Coronary artery (tissue), 2 donors: ENCODE results near the gene BCL6.
A peak's percentile ranks its signal among the peaks of the same experiment; 100 is the strongest.

Experiments
- DNase-seq: peaks from one replicate; pipeline ENCODE4 v3.0.0-alpha.2; 2017; ENCODE audit warnings: low spot score
- H3K27ac ChIP-seq, 2 donors: fragments of 200-600 bp; sonication (generic); one replicate each; pipeline ENCODE4 v1.5.1; 2016 to 2019
- H3K4me3 ChIP-seq: fragments of 200-600 bp; sonication (generic); 2 replicates; pipeline ENCODE4 v1.5.1; 2016; ENCODE audit warnings: mild to moderate bottlenecking, moderate library complexity
- TF ChIP-seq, protein P1 (sequence below): fragments of 200-600 bp; sonication (generic); IDR thresholded peaks from one replicate; pipeline ENCODE4 v1.5.1; 2019; ENCODE audit warnings: antibody characterized with exemption

The BCL6 gene

DNA sequence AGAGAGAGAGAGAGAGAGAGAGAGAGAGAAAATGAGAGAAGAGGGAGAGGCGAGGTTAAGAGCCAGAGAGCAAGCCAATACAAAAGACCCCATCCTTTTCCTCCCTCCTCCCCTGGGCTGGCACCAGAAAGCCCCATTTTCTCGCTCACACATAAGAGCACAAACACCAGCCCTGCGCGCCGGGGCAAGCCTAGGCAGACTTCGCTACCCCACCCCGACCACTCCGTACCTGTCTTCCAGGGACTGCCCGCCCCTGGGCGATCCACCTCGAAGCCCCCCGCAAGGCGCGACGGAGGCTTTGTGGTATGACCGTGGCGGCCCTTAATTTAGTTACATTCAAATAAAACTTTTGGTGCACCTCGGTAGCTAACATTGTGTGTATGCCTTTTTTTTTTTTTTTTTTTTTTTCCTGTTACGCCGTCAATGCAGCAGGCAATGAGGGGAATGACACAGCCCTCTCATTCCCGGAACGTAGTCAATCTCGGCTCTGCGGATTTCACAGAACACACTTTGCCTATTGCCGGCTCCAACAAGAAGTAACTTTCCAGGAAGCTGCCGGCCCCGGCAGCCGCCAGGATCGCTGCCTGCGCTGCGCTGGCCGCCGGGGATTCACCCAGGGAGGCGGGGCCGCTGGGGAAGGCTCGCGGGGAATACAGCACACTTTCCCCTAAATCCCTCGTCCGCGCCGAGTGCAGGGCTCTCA is 7.7 kb downstream of the BCL6 start:
- TF ChIP-seq, protein P1, sequence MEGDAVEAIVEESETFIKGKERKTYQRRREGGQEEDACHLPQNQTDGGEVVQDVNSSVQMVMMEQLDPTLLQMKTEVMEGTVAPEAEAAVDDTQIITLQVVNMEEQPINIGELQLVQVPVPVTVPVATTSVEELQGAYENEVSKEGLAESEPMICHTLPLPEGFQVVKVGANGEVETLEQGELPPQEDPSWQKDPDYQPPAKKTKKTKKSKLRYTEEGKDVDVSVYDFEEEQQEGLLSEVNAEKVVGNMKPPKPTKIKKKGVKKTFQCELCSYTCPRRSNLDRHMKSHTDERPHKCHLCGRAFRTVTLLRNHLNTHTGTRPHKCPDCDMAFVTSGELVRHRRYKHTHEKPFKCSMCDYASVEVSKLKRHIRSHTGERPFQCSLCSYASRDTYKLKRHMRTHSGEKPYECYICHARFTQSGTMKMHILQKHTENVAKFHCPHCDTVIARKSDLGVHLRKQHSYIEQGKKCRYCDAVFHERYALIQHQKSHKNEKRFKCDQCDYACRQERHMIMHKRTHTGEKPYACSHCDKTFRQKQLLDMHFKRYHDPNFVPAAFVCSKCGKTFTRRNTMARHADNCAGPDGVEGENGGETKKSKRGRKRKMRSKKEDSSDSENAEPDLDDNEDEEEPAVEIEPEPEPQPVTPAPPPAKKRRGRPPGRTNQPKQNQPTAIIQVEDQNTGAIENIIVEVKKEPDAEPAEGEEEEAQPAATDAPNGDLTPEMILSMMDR = no peak
- Histone ChIP-seq H3K27ac (peak overlapping the region; percentile 96 to 99), H3K4me3 (peak overlapping the region; percentile 84)
- peak; percentile 90 for DNase-seq

DNA sequence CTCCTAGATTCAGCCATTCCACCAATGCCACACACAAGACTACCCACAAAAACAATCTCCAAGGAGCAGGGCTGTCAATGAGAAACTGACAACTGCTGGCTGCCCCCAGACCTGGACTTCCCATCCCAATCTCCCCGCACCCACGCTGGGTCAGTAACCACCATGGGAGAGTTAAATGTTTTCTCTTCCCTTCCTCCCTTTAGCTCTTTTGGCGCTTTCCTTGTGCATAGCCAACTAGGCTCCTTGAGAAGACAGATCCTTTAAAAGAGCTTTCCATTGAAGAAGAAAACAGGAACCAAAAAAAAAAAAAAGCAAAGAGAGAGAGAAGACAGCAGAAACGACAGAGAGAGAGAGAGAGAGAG is 8.3 kb downstream of the BCL6 start:
- Histone ChIP-seq H3K27ac (peak overlapping the region; percentile 96 to 99), H3K4me3 (peak overlapping the region; percentile 84)
- no peak for DNase-seq
- TF ChIP-seq, protein P1 = no peak

DNA sequence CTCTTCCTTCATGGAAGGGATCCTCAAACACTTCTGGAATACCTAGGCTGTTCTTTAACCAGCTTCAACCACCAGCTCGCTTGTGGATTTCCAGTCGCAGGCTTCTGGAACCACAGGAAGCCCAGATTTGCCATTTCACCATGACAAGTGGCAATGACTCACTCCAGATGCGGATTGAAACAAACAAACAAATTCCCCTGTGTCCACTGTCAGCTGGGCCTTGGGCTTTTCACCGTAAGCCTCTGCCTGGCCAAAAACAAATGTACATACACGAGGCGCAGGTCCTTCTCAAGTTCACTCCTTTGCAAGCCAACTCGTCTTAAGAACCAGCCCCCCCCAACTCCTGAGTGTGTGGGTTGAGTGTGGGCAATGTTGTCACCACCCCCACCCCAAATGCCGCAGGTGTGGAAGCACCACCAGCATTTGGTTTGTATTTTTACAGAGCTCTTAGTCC is 8.8 kb downstream of the BCL6 start:
- DNase-seq = no peak
- TF ChIP-seq, protein P1 = no peak
- H3K4me3 ChIP-seq = peak overlapping the region; percentile 84
- H3K27ac ChIP-seq = peak overlapping the region; percentile 75 to 96

DNA sequence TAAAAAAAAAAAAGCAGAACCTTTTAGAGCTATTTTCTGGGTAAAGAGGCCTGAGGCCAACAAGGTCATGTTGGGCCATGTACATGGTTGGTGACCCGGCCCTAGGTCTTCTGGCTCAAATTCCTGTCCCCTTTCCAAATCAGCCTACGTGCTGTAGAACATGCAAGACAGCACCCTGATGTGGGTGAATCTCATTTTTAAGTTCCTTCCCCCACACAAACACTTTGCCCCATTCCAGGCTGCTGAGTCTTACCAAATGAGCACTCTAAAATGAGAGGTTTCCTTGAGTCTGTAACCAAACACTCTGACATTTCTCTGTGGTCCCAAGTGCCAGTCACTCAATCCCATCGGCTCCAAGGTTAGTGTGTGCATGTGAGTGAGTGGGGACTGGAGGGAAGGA is 9.4 kb downstream of the BCL6 start:
- Histone ChIP-seq H3K4me3 (peak overlapping the region; percentile 84), H3K27ac (peak overlapping the region; percentile 36 to 75)
- DNase-seq = no peak
- TF ChIP-seq, protein P1 = no peak

DNA sequence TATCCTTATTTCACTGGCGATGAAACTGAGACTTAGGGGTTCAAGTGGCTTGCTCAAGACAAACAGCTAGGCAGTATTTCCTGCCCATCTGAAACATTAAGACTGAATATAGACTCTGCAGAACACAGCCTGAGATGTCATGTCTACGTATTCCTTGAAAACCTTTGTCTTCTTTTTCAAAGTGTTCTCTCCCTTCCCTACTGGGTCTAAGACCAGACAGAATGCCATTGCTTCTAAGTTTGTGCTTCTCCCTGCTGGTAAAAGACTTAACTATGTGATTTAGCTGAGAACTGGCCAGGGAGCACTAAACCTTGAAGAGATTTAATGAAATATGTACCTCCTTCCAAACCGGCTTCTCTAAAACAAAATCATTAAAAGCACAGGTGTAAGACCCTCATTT is 9.9 kb downstream of the BCL6 start:
- TF ChIP-seq, protein P1 = no peak
- Histone ChIP-seq H3K4me3 (peak overlapping the region; percentile 84), H3K27ac (peak overlapping the region in 1 of 2 donors; percentile 75)
- no peak for DNase-seq

DNA sequence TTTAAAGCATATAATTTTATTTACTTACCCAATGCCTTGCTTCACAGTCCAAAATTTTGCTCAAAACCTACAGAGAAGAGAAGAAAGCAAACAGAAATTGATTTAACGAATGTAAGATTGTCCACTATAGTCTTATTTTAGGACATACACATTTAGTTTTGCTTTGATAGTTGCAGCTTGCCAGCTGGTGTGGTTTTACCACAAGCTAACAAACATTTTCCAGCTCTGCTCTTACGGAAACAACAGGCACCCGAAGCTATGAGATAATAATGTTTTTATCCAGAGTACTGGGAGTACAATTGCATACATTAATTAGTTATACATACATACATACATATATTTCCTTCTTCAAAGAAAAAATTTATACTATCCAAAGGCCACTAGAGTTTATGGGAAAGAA is 10.4 kb downstream of the BCL6 start:
- H3K27ac ChIP-seq = no peak overlapping the region
- no peak for DNase-seq
- no peak overlapping the region for H3K4me3 ChIP-seq
- TF ChIP-seq, protein P1 = no peak

DNA sequence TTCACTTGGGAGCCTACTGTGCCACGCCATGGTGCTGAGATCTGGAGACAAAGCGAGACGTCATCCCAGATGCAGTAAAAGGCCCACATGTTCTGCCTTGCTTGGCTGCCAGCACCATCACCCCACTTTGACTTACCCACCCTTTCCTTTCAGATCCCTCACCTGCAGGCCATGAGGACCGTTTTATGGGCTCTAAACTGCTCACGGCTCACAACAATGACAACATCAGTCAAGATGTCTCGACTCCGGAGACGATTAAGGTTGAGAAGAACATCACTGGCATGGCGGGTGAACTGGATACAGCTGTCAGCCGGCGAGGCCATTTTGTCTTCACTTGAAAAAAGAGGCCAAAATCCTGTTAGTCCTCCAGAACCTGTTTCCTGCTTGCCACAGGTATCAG is 11.9 kb downstream of the BCL6 start:
- Histone ChIP-seq H3K4me3 (no peak overlapping the region), H3K27ac (no peak overlapping the region)
- DNase-seq = no peak
- TF ChIP-seq, protein P1 = no peak
